Measurements from ENCODE around the gene SUMO2. TPM values are rescaled to one million over a fixed set of nuclear protein-coding genes. Genes with fewer than 3 reads are reported as not detected.

Gene SUMO2
- total RNA-seq, 1 experiment from 2014 or later = 675 TPM

DNA sequence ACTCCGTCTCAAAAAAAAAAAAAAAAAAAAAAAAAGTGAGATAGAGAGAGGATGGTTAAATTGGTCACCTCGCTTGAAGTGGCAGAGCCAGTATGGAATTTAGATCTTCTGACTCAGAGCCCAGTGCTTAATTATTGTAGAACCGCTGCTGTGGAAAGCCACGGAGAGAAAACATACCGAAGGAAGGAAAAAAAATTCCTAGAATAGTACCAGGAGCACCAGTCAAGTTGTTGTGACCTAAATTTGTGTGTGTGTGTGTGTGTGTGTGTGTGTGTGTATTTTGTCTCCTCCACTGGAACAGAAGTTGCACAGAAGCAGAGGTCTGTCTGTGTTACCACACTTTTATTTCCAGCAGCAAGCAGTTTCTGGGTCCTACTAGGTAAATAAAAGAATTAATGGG, 12.1 kb upstream of the SUMO2 start:
- intact Hi-C loops (cut with micrococcal nuclease; ENCODE audit: unreplicated experiment) = no loop called here
- no peaks in the 10 kb centered on the region for H3K27me3 Mint-ChIP-seq (ENCODE audit: insufficient read depth, unreplicated experiment)
- BruUV-seq (replicated peaks) = no TSS peak
- no peak for DNase-seq
- TF ChIP-seq, protein P1, sequence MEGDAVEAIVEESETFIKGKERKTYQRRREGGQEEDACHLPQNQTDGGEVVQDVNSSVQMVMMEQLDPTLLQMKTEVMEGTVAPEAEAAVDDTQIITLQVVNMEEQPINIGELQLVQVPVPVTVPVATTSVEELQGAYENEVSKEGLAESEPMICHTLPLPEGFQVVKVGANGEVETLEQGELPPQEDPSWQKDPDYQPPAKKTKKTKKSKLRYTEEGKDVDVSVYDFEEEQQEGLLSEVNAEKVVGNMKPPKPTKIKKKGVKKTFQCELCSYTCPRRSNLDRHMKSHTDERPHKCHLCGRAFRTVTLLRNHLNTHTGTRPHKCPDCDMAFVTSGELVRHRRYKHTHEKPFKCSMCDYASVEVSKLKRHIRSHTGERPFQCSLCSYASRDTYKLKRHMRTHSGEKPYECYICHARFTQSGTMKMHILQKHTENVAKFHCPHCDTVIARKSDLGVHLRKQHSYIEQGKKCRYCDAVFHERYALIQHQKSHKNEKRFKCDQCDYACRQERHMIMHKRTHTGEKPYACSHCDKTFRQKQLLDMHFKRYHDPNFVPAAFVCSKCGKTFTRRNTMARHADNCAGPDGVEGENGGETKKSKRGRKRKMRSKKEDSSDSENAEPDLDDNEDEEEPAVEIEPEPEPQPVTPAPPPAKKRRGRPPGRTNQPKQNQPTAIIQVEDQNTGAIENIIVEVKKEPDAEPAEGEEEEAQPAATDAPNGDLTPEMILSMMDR (IDR thresholded peaks at IDR 0.05; ENCODE audit: insufficient read depth in 1 of 2, low read depth in 1 of 2, low read length in 1 of 2, severe bottlenecking in 1 of 2, unreplicated experiment in 1 of 2) = no peak
- H3K36me3 Mint-ChIP-seq (ENCODE audit: insufficient read depth, unreplicated experiment) = no peaks in the 10 kb centered on the region
- H3K9me3 Mint-ChIP-seq (ENCODE audit: unreplicated experiment) = no peaks in the 10 kb centered on the region
- H3K27ac Mint-ChIP-seq (ENCODE audit: unreplicated experiment) = no peak overlapping the region
- ChIA-PET POLR2A (no interaction called here), CTCF (no interaction called here)
- no peaks in the 10 kb centered on the region for H3K27me3 ChIP-seq (replicated peaks; ENCODE audit: control insufficient read depth, insufficient read depth, low read length)
- H3K36me3 ChIP-seq (ENCODE audit: control insufficient read depth, insufficient read depth, low read length) = no peaks in the 10 kb centered on the region
- H3K4me3 ChIP-seq (ENCODE audit: low read depth, low read length) = no peak overlapping the region
- H3K4me1 ChIP-seq = no peaks in the 10 kb centered on the region
- H3K4me1 Mint-ChIP-seq (ENCODE audit: low read depth, unreplicated experiment) = peaks cover 4% of the 10 kb centered on the region
- no peaks in the 10 kb centered on the region for H3K9me3 ChIP-seq
- H3K4me3 Mint-ChIP-seq (ENCODE audit: unreplicated experiment) = no peak overlapping the region

DNA sequence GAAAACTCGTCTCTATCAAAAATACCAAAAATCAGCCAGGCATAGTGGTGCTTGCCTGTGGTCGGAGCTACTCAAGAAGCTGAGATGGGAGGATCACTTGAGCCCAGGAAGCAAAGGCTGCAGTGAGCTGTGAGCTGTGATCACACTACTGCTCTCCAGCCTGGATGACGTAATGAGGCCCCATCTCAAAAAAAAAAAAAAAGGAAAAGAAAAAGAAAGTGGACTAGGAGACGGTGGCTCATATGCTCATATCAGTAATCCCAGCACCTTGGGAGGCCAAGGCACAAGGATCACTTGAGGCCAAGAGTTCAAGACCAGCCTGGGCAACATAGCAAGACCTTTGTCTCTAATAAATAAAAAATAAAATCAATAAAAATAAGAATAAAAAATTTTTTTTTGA, 8.8 kb upstream of the SUMO2 start:
- Mint-ChIP-seq H3K4me3 (ENCODE audit: unreplicated experiment) (no peak overlapping the region), H3K9me3 (ENCODE audit: unreplicated experiment) (no peaks in the 10 kb centered on the region), H3K27me3 (ENCODE audit: insufficient read depth, unreplicated experiment) (no peaks in the 10 kb centered on the region), H3K27ac (ENCODE audit: unreplicated experiment) (no peak overlapping the region), H3K4me1 (ENCODE audit: low read depth, unreplicated experiment) (peaks cover 4% of the 10 kb centered on the region), H3K36me3 (ENCODE audit: insufficient read depth, unreplicated experiment) (no peaks in the 10 kb centered on the region)
- POLR2A ChIA-PET = interaction anchor here (0.5 to 0.6 kb wide), 2 partner anchors 9 to 152 kb away, joined by 3 to 5 read pairs; partner anchors contain the start of gene SUMO2
- TF ChIP-seq, protein P1 (IDR thresholded peaks at IDR 0.05; ENCODE audit: insufficient read depth in 1 of 2, low read depth in 1 of 2, low read length in 1 of 2, severe bottlenecking in 1 of 2, unreplicated experiment in 1 of 2) = no peak
- H3K27me3 ChIP-seq (replicated peaks; ENCODE audit: control insufficient read depth, insufficient read depth, low read length) = no peaks in the 10 kb centered on the region
- BruUV-seq (replicated peaks) = no TSS peak
- DNase-seq = peak in 1 of 2 experiments; percentile 22
- H3K4me1 ChIP-seq = no peaks in the 10 kb centered on the region
- H3K4me3 ChIP-seq (ENCODE audit: low read depth, low read length) = no peak overlapping the region
- H3K36me3 ChIP-seq (ENCODE audit: control insufficient read depth, insufficient read depth, low read length) = no peaks in the 10 kb centered on the region
- CTCF ChIA-PET = interaction anchor here (0.9 kb wide), 1 partner anchor 65 kb away, joined by 4 read pairs; no protein-coding TSS in a partner anchor
- H3K9me3 ChIP-seq = no peaks in the 10 kb centered on the region
- intact Hi-C loops (cut with micrococcal nuclease; ENCODE audit: unreplicated experiment) = no loop called here

DNA sequence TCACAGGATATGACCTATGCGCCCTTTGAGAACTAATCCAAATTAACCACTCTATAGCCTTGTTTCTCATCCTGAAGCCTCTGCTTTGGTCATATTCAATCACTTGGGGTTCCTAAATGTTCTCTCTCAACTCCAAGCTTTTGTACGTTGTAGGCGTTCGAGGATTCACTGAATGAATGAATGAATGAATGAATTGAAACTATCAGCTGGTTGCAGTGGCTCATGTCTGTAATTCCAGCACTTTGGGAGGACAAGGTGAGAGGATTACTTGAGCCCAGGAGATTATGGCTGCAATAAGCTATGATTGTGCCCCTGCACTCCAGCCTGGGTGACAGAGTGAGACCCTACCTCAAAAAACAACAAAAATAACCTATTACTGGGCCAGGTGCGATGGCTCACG, 5.9 kb upstream of the SUMO2 start:
- CTCF ChIA-PET = interaction anchor here (1.4 kb wide), 1 partner anchor 13 kb away, joined by 7 read pairs; no protein-coding TSS in a partner anchor
- Mint-ChIP-seq H3K36me3 (ENCODE audit: insufficient read depth, unreplicated experiment) (peaks cover 2% of the 10 kb centered on the region), H3K27ac (ENCODE audit: unreplicated experiment) (no peak overlapping the region), H3K4me3 (ENCODE audit: unreplicated experiment) (no peak overlapping the region), H3K4me1 (ENCODE audit: low read depth, unreplicated experiment) (peaks cover 11% of the 10 kb centered on the region), H3K9me3 (ENCODE audit: unreplicated experiment) (no peaks in the 10 kb centered on the region), H3K27me3 (ENCODE audit: insufficient read depth, unreplicated experiment) (no peaks in the 10 kb centered on the region)
- no peaks in the 10 kb centered on the region for H3K36me3 ChIP-seq (ENCODE audit: control insufficient read depth, insufficient read depth, low read length)
- H3K4me3 ChIP-seq (ENCODE audit: low read depth, low read length) = no peak overlapping the region
- TF ChIP-seq, protein P1 (IDR thresholded peaks at IDR 0.05; ENCODE audit: insufficient read depth in 1 of 2, low read depth in 1 of 2, low read length in 1 of 2, severe bottlenecking in 1 of 2, unreplicated experiment in 1 of 2) = no peak
- no peaks in the 10 kb centered on the region for H3K27me3 ChIP-seq (replicated peaks; ENCODE audit: control insufficient read depth, insufficient read depth, low read length)
- POLR2A ChIA-PET = no interaction called here
- intact Hi-C loops (cut with micrococcal nuclease; ENCODE audit: unreplicated experiment) = no loop called here
- no TSS peak for BruUV-seq (replicated peaks)
- no peaks in the 10 kb centered on the region for H3K9me3 ChIP-seq
- H3K4me1 ChIP-seq = peaks cover 3% of the 10 kb centered on the region
- no peak for DNase-seq
